B cell (primary cell): Measurements from ENCODE around the gene ZNF507. TPM values are rescaled to one million over a fixed set of nuclear protein-coding genes. Genes with fewer than 3 reads are reported as not detected.
"Not testable (repeated sequence)": the region's sequence is repeated elsewhere in the genome, so short reads cannot be mapped to it uniquely, and the experiment has no call there.

Experiments
- ATAC-seq: fragments of 200-7000 bp; cut with Tn5 transposase; one replicate; pipeline ENCODE4 v1.10.0; 2021; ENCODE audit warnings: low read depth, mild to moderate bottlenecking, moderate number of reproducible peaks, moderate library complexity
- CTCF ChIA-PET: fragments of 350-600 bp; sonication (Branson Sonifier 250); formaldehyde crosslinking; loops from one replicate; lab custom pipeline; 2021; ENCODE audit warnings: antibody characterized with exemption, inconsistent platforms; lab: Charles Lee
- POLR2A ChIA-PET: fragments of 350-600 bp; sonication (Branson Sonifier 250); formaldehyde crosslinking; loops from one replicate; lab custom pipeline; 2021; ENCODE audit warnings: antibody characterized with exemption; lab: Charles Lee
- DNase-seq: peaks from one replicate; pipeline ENCODE4 v3.0.0; 2013
- H2AFZ ChIP-seq: 2 replicates; pipeline ENCODE4 v1.6.1; 2012; ENCODE audit warnings: mild to moderate bottlenecking, low read depth, low read length; ENCODE audit not compliant: insufficient read depth, poor library complexity, severe bottlenecking
- H3K27ac ChIP-seq, 2 donors: 1 replicate in 1 of 2; 2 replicates in 1 of 2; pipeline ENCODE4 v1.5.1; 2012 to 2013; ENCODE audit warnings: low read length in 2 of 2, mild to moderate bottlenecking in 2 of 2, moderate library complexity in 1 of 2
- H3K27me3 ChIP-seq, 4 experiments: fragments of 200-600 bp in 1 of 4; sonication (generic) in 1 of 4; replicated peaks in 1 of 4; 1 replicate in 2 of 4; 2 replicates in 2 of 4; pipeline versions ENCODE4 v1.6.1 to v1.7.0; 2013 to 2016; ENCODE audit warnings: low read length in 3 of 4, mild to moderate bottlenecking in 2 of 4, mixed read lengths in 1 of 4, moderate library complexity in 1 of 4; ENCODE audit not compliant: insufficient read depth in 4 of 4, control insufficient read depth in 3 of 4; ENCODE audit errors: control extremely low read depth in 1 of 4
- H3K36me3 ChIP-seq, 2 experiments: replicated peaks in 1 of 2; 1 replicate in 1 of 2; 2 replicates in 1 of 2; pipeline versions ENCODE4 v1.6.1 to v1.7.1; 2013; ENCODE audit warnings: low read length in 1 of 2; ENCODE audit not compliant: insufficient read depth in 2 of 2, control insufficient read depth in 1 of 2; ENCODE audit errors: control extremely low read depth in 1 of 2, extremely low read depth in 1 of 2
- H3K4me1 ChIP-seq, 2 donors: fragments of 200-600 bp in 1 of 2; sonication (generic) in 1 of 2; 1 replicate in 1 of 2; 2 replicates in 1 of 2; pipeline versions ENCODE4 v1.5.1 to v1.6.1; 2013 to 2017; ENCODE audit warnings: low read length in 2 of 2; ENCODE audit not compliant: control insufficient read depth in 2 of 2, insufficient read depth in 2 of 2
- H3K4me2 ChIP-seq: replicated peaks from 2 replicates; pipeline ENCODE3; 2012; ENCODE audit warnings: mild to moderate bottlenecking, low read depth, low read length; ENCODE audit not compliant: poor library complexity, severe bottlenecking
- H3K4me3 ChIP-seq, 5 experiments: fragments of 200-600 bp in 1 of 5; sonication (generic) in 1 of 5; 1 replicate in 3 of 5; 2 replicates in 2 of 5; pipeline versions ENCODE4 v1.5.1 to v1.7.0; 2011 to 2016; ENCODE audit warnings: low read length in 4 of 5, mild to moderate bottlenecking in 4 of 5, low read depth in 2 of 5, control low read depth in 1 of 5, moderate library complexity in 1 of 5; ENCODE audit not compliant: insufficient read depth in 1 of 5; ENCODE audit errors: control extremely low read depth in 1 of 5, extremely low read depth in 1 of 5
- H3K79me2 ChIP-seq: fragments of 200-600 bp; sonication (generic); one replicate; pipeline ENCODE4 v1.6.0; 2016; ENCODE audit warnings: low read length; ENCODE audit not compliant: control insufficient read depth, insufficient read depth
- H3K9ac ChIP-seq: fragments of 200-600 bp; sonication (generic); 2 replicates; pipeline ENCODE4 v1.6.1; 2017; ENCODE audit warnings: mild to moderate bottlenecking, low read length, moderate library complexity
- H3K9me3 ChIP-seq, 3 donors: one replicate each; pipeline versions ENCODE4 v1.6.1 to v1.7.1; 2013; ENCODE audit warnings: low read length in 2 of 3; ENCODE audit not compliant: control insufficient read depth in 2 of 3, insufficient read depth in 1 of 3; ENCODE audit errors: control extremely low read depth in 1 of 3
- H4K20me1 ChIP-seq: 2 replicates; pipeline ENCODE4 v1.6.0; 2012; ENCODE audit warnings: mild to moderate bottlenecking, low read length; ENCODE audit not compliant: insufficient read depth, control insufficient read depth, poor library complexity, severe bottlenecking
- H3K27ac Mint-ChIP-seq: one replicate; pipeline ENCODE4 v1.8.0; 2021; ENCODE audit warnings: mixed read lengths
- H3K27me3 Mint-ChIP-seq: one replicate; pipeline ENCODE4 v1.8.0; 2021; ENCODE audit warnings: mixed read lengths
- H3K4me1 Mint-ChIP-seq: one replicate; pipeline ENCODE4 v1.8.0; 2021; ENCODE audit warnings: mixed read lengths
- H3K4me3 Mint-ChIP-seq: one replicate; pipeline ENCODE4 v1.8.0; 2021; ENCODE audit warnings: mixed read lengths
- H3K9me3 Mint-ChIP-seq: one replicate; pipeline ENCODE4 v1.8.0; 2022; ENCODE audit warnings: mixed read lengths; ENCODE audit not compliant: insufficient read depth
- CTCF ChIP-seq: fragments of 200-600 bp; IDR thresholded peaks from one replicate; pipeline ENCODE4 v1.8.0; 2022; ENCODE audit warnings: antibody characterized with exemption, mild to moderate bottlenecking
- EZH2 ChIP-seq: IDR thresholded peaks from 2 replicates; pipeline ENCODE4 v1.6.1; 2012; ENCODE audit warnings: borderline replicate concordance, low read depth, mild to moderate bottlenecking, moderate library complexity, low read length; ENCODE audit not compliant: insufficient read depth, poor library complexity, severe bottlenecking
- WGBS: methylation state at CpG from one replicate; pipeline ENCODE4 v1.1.5; 2013; ENCODE audit warnings: missing lambda C conversion rate; ENCODE audit not compliant: insufficient coverage; 5-methylcytosine and 5-hydroxymethylcytosine counted together
- intact Hi-C: fragments of 100-400 bp; cut with micrococcal nuclease; formaldehyde crosslinking; loops from one replicate; pipeline ENCODE4 v1.10.0; 2022
- polyA plus RNA-seq: library from polyadenylated mRNA; depleted of rRNA; stranded (reverse); fragments of >200 nt; gene quantifications from 2 replicates; pipeline ENCODE4 v1.2.3, GENCODE V29; 2012
- total RNA-seq, 2 donors: library from RNA; stranded (reverse); fragments of 120-200 nt in 1 of 2; gene quantifications; 1 replicate in 1 of 2; 2 replicates in 1 of 2; pipeline versions ENCODE4 v1.2.3 to v1.2.4, GENCODE V29; 2013 to 2022

Gene ZNF507
- total and polyA plus RNA-seq, 2 donors (not counting 1 experiment from before 2014, with no cell fraction given), result 13.6 to 38.6 TPM

DNA sequence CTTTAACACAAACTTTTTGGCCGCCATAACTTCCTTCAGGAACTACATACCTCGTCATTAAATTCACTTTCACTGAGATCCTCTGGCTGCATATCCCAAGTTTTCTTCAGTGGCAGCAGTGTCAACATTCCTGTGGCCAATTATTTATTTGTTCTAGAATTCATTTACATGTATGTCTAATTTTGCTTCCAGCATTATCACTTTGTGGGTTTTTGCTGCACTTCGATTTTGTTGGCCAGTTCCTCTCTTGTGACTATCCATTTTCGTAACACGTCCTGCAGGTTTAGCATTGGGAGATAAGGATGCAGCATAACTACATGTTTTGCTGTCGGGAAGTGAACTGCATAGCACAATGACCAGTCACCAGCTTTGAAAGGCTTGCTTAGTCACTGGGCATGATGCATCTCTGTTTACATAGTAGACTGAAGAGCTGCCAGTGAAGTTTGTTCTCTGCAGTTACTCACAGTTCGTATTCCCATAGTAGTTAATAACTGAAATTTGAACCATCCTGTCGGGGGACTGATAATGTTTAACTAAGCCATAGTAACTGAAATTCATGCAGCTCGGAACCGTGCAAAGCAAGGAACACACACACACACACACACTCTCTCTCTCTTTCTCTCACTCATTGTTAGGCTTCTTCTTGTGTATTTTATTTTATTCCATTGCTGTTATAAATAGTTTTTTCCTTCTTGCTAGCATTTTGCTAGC, 28.3 kb downstream of the ZNF507 start:
- H3K36me3 ChIP-seq, result peaks cover 4 to 64% of the 10 kb centered on the region in 2 experiments
- ATAC-seq, result no peak
- Mint-ChIP-seq H3K27me3 (no peaks in the 10 kb centered on the region), H3K4me3 (no peak overlapping the region), H3K27ac (no peak overlapping the region), H3K9me3 (no peaks in the 10 kb centered on the region), H3K4me1 (peaks cover 6% of the 10 kb centered on the region)
- ChIA-PET POLR2A (no interaction called here), CTCF (interaction anchor here (1.5 kb wide), 1 partner anchor 36 kb away, joined by 3 read pairs; no protein-coding TSS in a partner anchor)
- no peak overlapping the region for H2AFZ ChIP-seq
- H3K9me3 ChIP-seq, result peaks cover 0 to 8% (median 4%) of the 10 kb centered on the region in 3 donors
- TF ChIP-seq CTCF (no peak), EZH2 (no peak)
- intact Hi-C loops, result no loop called here
- H3K79me2 ChIP-seq, result peaks cover 13% of the 10 kb centered on the region
- WGBS, result 95% methylated on average over 7 of the region's 10 CpGs
- no peaks in the 10 kb centered on the region for H3K27me3 ChIP-seq
- H3K4me1 ChIP-seq, result no peaks in the 10 kb centered on the region
- no peak overlapping the region for H3K4me2 ChIP-seq
- no peak overlapping the region for H3K9ac ChIP-seq
- DNase-seq, result no peak
- H4K20me1 ChIP-seq, result peaks cover 28% of the 10 kb centered on the region
- H3K4me3 ChIP-seq, result no peak overlapping the region
- no peak overlapping the region for H3K27ac ChIP-seq

- 100% methylated on average over 2 of the region's 3 CpGs for WGBS
- H3K9ac ChIP-seq, POLR2A ChIA-PET, H3K4me3 Mint-ChIP-seq, H3K9me3 ChIP-seq, H3K4me1 ChIP-seq, DNase-seq, intact Hi-C loops, H3K27me3 ChIP-seq, H3K27ac Mint-ChIP-seq, H3K4me3 ChIP-seq, H3K4me1 Mint-ChIP-seq, ATAC-seq, H3K27ac ChIP-seq, H2AFZ ChIP-seq, H3K9me3 Mint-ChIP-seq, H3K27me3 Mint-ChIP-seq, H3K4me2 ChIP-seq, H3K79me2 ChIP-seq: not testable (repeated sequence)
- Histone ChIP-seq H4K20me1 (peaks cover 22% of the 10 kb centered on the region), H3K36me3 (peaks cover 2 to 66% of the 10 kb centered on the region in 2 experiments)
- CTCF ChIA-PET, result interaction anchor here (1.5 to 2.1 kb wide), 2 partner anchors 34 to 37 kb away, joined by 3 to 7 read pairs; no protein-coding TSS in a partner anchor
These were observed 29.0 kb downstream of the ZNF507 start for GRCh38 chr19:32374362-32374761.

DNA sequence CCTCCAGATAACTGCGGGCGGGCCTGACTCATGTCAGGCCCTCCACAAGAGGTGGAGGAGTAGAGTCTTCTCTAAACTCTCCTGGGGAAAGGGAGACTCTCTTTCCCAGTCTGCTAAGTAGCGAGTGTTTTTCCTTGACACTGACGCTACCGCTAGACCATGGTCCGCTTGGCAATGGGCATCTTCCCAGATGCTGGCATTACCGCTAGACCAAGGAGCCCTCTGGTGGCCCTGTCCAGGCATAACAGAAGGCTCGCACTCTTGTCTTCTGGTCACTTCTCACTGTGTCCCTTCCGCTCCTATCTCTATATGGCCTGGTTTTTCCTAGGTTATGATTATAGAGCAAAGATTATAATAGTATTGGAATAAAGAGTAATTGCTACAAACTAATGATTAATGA, 31.7 kb downstream of the ZNF507 start:
- H3K79me2 ChIP-seq, H3K27ac ChIP-seq, H3K27me3 Mint-ChIP-seq, POLR2A ChIA-PET, intact Hi-C loops, ATAC-seq, CTCF ChIA-PET, H3K4me3 Mint-ChIP-seq, DNase-seq, H3K27ac Mint-ChIP-seq, H3K27me3 ChIP-seq, H4K20me1 ChIP-seq, H3K9me3 ChIP-seq, H2AFZ ChIP-seq, H3K9ac ChIP-seq, H3K4me2 ChIP-seq, H3K4me1 Mint-ChIP-seq, H3K4me1 ChIP-seq, H3K4me3 ChIP-seq, H3K9me3 Mint-ChIP-seq: not testable (repeated sequence)
- H3K36me3 ChIP-seq, result peaks cover 2 to 57% of the 10 kb centered on the region in 2 experiments
- 100% methylated on average over 6 of the region's 9 CpGs for WGBS
